Jurkat, Clone E6-1 (cell line): Measurements from ENCODE around the gene DNAJC19. TPM values are rescaled to one million over a fixed set of nuclear protein-coding genes. Genes with fewer than 3 reads are reported as not detected.
"Not testable (repeated sequence)": the region's sequence is repeated elsewhere in the genome, so short reads cannot be mapped to it uniquely, and the experiment has no call there.

Source experiments
- DNase-seq: peaks from one replicate; pipeline ENCODE4 v3.0.0-alpha.2; 2011; ENCODE audit warnings: low read depth, low spot score
- H3K4me3 ChIP-seq: 2 replicates; pipeline ENCODE4 v1.5.1; 2011; ENCODE audit warnings: mild to moderate bottlenecking, low read length, control low read depth, moderate library complexity
- polyA plus RNA-seq: library from polyadenylated mRNA; unstranded; fragments of >200 nt; gene quantifications from one replicate; pipeline ENCODE4 v1.2.1, GENCODE V29; 2012; ENCODE audit warnings: missing spikeins; ENCODE audit not compliant: insufficient read length, insufficient read depth

The DNAJC19 gene
- polyA plus RNA-seq: 82.5 TPM

DNA sequence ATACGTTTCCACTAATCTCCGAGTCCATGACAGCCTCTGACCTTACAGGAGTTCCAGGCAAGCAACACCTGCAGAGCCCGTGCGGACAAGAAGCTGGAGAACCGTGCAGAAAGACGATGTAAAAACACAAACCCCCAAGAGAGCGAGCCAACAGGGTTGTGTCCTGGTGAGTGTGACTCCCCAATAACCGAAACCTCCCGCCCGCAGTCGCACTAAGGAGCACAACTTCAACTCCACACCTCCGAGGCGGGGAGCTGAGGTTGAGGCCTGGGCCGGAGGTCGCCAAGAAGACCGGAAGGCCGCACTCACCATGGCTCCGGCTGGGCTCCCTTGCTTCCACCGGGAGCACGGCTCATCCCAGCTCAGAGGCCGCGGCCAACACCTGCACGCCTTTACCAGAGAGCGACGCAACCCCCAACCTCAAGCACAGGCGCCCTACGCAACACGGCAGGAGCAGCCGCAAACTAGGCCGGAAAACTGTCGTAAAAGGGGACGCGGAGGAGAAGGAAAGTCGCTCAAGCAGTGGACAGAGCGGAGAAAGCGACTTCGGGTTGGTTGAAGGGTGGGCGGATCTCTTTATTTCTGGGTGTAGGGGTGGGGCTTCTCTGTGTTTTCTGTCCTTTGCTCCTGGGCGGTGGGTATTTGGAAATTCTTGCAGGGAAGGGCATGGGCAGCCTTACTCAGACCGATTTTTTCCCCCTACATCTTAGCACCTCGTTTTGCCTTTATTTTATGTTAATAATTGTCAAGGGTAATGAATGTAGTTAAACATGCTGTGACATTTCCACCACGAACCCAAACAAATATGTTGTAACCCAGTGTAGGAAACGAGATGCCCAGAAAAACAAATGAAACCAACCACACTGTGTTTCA, at the start of gene DNAJC19:
TSS of gene DNAJC19 (minus strand) at position 446 of the 873 bp plus-strand sequence. CDS start at position 312, 134 bp downstream.
- peak within 1 kb of the TSS; percentile 88 for H3K4me3 ChIP-seq
- peak; percentile 96 for DNase-seq

DNA sequence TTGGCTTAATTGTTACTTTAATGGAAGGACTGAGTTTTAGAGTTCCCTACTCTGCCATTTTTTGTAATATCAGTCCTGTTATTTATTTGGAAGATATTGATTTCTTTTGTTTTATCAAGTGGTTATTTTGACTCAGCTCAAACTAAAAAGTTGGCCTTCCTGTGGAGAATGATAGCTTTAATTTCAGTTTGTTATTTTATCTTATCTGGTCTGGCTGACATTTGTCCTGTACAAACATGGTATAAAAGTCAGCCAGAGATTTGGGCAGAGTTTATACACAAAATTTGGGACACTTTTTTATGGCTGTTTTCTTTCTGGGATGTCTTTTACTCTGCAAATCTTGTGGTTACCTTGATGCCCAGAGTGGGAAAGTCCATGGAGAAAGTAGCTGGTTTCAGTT, 41.4 kb upstream of the DNAJC19 start:
- DNase-seq: no peak
- no peak overlapping the region for H3K4me3 ChIP-seq

DNA sequence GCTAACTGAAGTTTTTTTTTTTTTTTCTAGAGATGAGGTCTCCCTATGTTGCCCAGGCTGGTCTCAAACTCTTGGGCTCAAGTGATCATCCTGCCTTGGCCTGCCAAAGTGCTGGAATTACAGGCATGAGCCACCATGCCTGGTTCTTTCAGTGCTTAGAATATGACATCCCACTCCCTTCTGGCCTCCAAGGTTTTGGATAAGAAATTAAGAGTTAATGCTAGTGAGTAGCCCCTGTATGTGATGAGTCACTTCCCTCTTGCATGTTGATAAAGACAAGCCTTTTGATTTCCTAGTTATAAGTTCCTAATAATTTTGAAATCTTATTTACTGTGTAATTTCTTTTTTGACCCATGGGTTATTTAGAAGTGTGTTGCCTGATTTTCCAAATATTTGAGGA, 35.7 kb upstream of the DNAJC19 start:
- DNase-seq: no peak
- no peak overlapping the region for H3K4me3 ChIP-seq

DNA sequence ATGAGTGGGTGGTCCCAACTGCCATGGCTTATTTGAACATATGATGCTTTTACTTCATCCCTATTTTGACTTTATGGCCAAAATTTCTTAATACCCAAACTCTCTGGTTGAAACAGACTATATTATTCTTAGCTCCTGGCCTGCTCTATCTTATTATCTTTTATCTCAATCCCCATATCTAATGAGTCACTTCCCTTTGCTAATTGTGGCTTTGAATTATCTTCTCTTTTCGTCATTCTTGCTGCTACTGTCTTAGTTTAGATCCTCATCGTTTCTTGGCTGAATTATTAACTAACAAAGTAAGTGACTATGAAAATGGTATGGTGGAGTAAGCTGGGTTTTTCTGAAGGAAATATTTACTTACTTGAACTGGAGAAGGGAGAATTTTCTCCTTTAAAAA, 28.2 kb upstream of the DNAJC19 start:
- no peak overlapping the region for H3K4me3 ChIP-seq
- no peak for DNase-seq

DNA sequence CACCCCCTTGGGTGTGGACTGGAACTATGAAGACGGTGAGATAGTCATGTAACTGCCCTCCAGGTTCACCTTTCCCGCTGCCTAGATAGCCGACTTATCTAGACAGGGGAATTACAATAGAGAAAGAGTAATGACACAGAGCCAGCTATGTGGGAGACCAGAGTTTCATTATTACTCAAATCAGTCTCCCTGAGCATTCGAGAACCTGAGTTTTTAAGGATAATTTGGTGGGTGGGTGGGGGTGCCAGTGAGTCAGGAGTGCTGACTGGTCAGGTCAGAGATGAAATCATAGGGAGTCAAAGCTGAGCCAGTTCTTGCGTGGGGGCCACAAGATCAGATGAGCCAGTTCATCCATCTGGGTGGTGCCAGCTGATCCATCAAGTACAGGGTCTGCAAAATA, 19.7 kb upstream of the DNAJC19 start:
- H3K4me3 ChIP-seq: no peak overlapping the region
- DNase-seq: no peak

DNA sequence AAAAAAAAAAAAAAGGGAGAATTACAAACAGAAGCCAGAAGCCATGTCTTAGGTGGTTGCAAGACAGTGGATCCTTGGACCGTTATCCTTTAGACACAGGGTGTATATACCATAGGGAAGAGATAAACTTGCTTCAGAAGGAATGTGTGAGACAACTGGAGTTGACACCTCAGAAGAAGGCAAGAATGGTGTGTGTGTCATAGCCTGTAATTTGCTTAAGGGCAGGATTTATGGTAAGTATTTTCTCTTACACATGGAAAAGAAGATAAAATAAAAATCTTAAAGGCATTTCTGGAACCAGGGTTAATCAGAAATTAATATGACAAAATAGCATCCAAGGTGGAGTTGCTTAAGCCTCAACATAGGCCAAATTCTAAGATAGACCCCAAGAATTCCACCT, 19.3 kb upstream of the DNAJC19 start:
- no peak overlapping the region for H3K4me3 ChIP-seq
- no peak for DNase-seq

DNA sequence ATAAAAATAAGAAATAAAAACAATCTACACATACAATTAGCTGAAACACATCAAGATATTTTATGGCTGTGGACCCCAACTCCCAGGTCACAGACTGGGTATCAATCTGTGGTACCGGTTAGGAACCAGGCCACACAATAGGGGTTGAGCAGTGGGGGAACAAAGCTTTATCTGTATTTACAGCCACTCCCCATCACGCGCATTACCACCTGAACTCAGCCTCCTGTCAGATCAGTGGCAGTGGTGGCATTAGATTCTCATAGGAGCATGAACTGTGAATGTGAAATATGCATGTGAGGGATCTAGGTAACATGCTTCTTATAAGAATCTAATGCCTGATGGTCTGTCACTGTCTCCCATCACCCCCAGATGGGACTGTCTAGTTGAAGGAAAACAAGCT, 17.7 kb upstream of the DNAJC19 start:
- DNase-seq: no peak
- no peak overlapping the region for H3K4me3 ChIP-seq

DNA sequence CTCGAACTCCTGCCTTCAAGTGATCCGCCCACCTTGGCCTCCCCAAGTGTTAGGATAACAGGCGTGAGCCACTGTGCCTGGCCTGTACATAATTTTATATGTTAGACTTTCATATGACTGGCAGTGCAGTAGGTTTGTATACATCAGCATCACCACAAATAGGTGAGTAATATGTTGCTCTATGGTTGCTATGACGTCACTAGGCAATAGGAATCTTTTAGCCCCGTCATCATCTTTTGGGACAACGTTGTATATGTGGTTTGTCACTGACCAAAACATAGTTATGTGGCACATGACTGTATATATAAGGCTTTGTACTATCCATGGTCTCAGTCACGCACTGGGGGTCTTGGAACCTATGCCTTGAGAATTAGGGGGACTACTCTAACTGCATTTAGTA, 17.0 kb upstream of the DNAJC19 start:
- no peak overlapping the region for H3K4me3 ChIP-seq
- no peak for DNase-seq

DNA sequence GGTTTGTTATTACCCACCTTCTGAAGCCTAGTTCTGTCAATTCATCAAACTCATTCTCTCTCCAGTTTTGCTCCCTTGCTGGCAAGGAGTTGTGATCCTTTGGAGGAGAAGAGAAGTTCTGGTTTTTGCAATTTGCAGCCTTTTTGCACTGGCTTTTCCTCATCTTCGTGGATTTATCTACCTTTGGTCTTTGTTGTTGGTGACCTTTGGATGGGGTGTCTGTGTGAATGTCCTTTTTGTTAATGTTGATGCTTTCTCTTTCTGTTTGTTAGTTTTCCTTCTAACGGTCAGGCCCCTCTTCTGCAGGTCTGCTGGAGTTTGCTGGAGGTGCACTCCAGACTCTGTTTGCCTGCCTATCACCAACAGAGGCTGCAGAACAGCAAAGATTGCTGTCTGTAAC, 13.9 kb upstream of the DNAJC19 start:
- DNase-seq, H3K4me3 ChIP-seq: not testable (repeated sequence)

DNA sequence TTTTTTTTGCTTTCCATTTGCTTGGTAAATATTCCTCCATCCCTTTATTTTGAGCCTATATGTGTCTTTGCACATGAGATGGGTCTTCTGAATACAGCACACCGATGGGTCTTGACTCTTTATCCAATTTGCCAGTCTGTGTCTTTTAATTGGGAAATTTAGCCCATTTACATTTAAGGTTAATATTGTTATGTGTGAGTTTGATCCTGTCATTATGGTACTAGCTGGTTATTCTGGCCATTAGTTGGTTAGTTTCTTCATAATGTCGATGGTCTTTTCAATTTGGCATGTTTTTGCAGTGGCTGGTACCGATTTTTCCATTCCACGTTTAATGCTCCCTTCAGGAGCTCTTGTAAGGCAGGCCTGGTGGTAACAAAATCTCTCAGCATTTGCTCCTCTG, 12.8 kb upstream of the DNAJC19 start:
- DNase-seq, H3K4me3 ChIP-seq: not testable (repeated sequence)

DNA sequence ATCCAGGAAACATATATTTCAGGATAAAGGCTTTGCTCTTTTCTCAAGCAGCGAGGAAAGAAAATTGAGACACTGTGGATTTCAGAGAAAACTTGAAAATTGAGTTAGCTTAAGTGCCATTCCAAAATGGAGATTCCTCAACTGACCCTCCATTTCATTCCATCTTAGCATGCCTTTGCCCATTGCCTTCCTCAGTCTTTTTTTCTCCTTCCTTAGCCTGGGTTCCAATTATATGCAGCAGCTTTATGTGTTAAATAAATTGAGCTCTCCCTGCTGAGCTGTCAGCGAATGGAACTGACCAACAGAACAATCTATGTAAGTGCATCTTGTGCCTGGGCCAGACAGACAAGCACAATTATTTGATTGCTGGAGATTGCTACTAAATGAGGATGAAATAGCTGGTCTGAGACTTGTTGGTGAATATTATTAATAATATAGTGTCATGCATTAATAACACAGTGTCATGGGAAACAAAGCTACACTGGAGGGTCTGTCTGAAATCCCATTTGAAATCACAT, 6.9 kb upstream of the DNAJC19 start:
- no peak overlapping the region for H3K4me3 ChIP-seq
- DNase-seq: no peak

DNA sequence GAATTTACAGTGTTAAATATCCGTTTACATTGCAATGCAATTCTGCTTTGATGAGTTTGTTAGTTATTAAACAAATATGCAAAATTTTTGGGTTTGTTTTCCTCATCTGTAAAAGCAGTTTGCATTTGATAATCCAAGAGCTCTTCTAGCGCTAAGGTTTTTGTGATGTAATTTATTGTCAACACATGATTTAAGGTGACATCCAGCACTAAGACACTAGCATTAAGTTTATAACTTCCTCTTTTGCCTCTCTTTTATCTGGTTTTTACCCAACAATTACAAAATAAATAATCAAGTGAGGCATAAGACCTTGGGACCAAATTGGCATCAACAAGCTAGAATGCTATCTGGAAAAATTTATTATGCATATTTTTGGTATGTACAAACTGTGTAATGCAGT, 969 bp upstream of the DNAJC19 start:
- H3K4me3 ChIP-seq: peak overlapping the region; percentile 88
- no peak for DNase-seq

DNA sequence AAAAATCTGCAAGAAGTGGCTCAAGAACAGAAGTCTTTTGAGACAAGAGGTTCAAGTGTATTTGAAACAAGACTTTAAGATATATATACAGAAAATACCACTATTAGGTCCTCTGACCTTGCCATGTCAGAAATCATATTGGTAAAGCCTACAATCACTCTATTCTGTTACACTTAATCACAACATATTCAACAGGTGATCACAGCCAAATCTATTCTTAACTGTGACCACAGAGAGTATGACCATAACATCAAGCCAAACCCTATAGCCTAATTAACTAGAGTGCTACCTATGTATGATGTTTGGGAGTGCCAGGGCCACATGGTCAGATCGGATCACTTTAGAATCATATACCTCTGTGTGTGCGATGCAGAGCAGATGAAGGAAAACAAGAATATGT, 2.2 kb downstream of the DNAJC19 start:
- no peak overlapping the region for H3K4me3 ChIP-seq
- DNase-seq: no peak

DNA sequence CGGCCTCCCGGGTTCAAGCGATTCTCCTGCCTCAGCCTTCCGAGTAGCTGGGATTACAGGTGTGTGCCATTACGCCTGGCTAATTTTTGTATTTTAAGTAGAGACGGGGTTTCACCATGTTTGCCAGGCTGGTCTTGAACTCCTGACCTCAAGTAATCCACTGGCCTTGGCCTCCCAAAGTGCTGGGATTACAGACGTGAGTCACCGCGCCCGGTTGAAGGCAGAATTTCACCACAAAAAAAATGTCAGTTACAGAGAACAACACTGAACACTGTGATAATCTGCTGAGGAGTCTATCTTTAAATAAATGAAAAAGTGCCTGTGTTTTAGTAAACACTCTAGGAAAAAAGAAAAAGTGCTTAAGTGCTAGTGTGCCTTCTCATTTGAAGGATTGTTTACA, 3.2 kb downstream of the DNAJC19 start:
- H3K4me3 ChIP-seq, DNase-seq: not testable (repeated sequence)

DNA sequence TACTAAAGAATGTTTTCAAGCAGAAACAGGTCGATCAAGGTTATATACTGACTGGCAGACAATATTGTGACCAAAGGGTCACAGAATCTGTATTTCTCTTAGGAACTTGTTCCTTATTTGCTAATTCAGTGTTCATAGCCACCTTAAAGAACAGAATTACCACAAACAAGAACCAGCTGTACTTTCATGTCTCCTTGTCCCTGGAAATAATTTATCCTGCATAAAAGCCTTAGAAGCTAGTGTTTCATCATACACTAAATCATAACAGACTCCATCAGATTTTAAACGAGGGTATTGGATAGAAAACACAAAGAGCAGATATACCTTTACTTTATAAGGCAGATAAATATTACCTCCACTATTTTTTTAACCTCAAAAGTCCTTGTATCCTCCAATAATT, 6.4 kb downstream of the DNAJC19 start:
- no peak overlapping the region for H3K4me3 ChIP-seq
- no peak for DNase-seq

DNA sequence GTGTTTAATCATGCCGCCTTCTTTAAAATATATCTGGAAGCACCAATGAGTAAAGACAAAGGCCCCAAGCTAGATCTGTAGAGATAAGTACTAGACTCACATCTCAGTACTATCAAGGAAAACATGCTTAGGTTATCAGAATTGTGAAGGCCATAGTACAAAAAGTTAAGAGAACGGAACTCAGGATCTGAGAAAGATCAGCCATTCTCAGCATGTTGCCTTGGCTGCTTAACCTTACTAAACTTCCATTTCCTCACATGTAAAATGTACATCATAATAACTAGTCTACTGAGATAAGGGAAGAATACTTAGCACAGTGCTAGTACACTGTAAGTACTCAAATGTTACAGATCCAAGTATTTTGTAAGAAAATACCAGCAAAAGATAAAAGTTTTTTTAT, 7.6 kb downstream of the DNAJC19 start:
- no peak for DNase-seq
- H3K4me3 ChIP-seq: no peak overlapping the region

DNA sequence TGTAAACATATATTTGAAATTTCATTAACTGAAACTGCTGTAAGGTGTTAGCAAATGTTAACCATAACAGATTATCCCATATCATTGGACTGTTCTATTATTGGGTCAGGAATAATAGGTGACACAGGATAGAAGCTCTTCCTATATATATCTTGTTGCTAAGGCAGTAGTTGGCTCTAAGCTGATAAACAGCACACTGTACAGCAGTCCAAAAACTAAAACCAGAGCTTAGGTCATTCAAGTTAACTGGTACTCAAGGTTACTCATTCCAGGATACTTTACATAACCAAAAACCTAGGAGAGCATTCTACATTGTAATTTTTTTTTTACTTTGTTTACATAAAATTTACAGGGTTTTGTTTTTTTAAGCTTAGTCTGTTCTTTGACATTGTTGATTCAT, 8.9 kb downstream of the DNAJC19 start:
- no peak overlapping the region for H3K4me3 ChIP-seq
- DNase-seq: no peak

DNA sequence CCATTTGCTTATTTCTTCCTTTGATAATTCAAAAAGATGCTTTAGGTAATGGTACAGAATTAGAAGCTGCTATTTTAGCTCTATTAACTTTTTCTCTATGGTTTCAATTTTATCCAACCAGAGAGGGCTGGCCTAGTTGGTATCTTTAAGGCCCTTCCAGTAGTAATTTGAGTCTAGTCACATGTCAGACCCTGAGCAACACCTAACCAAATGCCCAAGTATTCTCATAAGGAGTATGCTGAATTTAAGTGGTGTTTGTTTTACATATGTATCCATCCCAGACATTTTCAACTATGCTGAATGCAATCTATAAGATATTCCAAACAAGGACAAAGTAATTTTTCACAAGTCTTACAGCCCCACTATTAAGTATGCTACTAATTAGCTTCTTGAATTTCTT, 9.6 kb downstream of the DNAJC19 start:
- H3K4me3 ChIP-seq: no peak overlapping the region

DNA sequence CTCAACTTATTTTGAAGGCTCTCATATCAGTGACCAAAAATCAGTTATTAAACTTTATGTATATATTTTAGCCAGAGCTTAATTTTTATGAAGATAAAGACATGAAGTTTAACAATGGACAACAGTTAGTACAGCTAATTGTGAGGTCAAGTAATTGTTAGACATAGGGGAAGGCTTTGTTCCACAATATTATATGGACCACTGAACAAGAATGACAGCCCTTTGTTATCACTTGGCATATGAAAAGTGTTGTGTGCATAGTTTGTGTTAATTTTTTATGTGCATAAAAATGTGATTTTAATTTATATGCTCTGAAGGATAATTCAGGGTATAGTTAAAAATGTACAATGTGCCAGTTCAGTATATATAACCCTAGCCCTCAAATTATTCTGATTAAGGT, 12.0 kb downstream of the DNAJC19 start:
- H3K4me3 ChIP-seq: no peak overlapping the region
- DNase-seq: no peak

More for the DNA sequence above, 9.6 kb downstream of the DNAJC19 start:
- DNase-seq: no peak

DNA sequence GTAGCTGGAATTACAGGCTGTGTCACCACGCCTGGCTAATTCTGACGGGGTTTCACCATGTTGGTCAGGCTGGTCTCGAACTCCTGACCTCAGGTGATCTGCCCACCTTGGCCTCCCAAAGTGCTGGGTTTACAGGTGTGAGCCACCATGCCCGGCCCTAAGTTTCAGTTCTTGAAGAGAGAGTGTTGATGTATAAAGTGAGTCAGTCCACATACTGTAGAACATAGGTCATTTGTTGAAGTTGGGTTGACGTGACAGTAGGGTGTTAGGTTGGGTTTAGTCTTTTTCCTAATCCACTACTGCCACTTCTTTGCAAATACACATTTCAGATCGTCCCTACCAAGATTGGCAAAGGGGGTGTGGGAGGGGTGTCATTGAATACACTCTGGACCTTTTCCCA, 15.2 kb downstream of the DNAJC19 start:
- no peak for DNase-seq
- H3K4me3 ChIP-seq: no peak overlapping the region

DNA sequence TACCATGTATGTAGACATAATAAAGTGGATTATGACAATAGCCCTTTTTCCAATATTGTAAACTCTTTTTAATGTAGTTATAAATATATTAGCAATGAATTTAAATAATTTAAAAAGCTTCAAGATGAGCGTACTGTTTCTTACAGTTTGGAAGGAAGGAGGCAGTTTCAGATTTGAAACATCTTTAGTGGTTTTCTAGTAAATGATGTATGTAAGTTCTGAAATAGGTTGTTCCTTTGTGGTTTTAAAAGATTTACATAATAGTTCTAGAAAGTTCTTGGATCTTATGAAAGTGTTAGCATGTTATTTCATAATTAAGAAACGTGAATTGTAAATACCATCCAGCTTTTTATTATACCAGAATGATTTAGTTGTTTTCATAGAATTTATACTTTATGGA, 16.0 kb downstream of the DNAJC19 start:
- H3K4me3 ChIP-seq: no peak overlapping the region
- no peak for DNase-seq
